Measurements from ENCODE around the gene NKX3-2. TPM values are rescaled to one million over a fixed set of nuclear protein-coding genes. Genes with fewer than 3 reads are reported as not detected.

The NKX3-2 gene
- total RNA-seq, 2 experiments from 2014 or later, result not detected

DNA sequence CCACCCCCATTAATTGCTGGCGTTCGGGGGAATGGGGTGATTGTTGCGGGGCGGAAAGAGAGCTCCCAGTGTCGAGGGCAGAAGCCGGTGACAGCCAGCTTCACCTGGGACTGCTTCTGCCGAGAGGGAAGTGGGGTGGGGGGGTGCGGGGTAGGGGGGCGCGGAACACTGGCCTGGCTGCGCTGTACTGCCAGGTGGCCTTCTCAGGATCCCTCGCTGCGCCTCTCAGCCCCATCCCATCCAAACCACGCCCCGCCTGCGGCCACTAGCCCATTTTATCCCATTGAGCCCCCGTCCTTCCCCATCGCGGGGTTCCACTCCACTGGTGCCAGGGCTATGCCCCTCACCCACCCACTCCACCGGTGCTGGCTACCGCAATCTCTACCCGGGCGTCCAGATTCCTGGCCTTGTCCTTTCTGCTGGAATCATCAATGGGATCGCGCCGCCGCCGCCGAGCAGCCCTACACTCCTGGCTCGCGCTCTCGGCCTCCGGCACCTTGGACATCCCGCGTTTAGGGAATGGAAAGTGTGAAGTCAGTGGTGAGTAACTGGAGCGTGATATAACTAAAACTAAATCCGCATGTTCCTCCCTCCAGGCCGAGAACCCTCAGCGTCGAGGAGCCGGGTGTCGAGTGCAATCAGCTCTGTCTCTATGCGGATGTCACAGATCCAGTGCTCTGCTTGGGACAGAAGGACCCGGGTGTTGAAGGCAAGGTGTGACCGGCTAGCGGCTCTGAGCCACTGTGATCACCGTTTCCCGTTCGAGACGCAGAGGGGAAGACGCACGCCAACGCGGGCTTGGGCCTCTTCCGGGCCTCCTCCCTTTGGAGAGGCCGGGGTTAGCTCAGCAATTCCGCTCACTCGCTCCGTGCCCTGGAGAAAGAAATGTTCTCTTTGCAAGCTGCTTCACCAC lies 20.5 kb downstream of the NKX3-2 start:
- Mint-ChIP-seq H3K27ac (peak overlapping the region; percentile 24), H3K27me3 (peaks cover 82% of the 10 kb centered on the region), H3K4me3 (no peak overlapping the region), H3K9me3 (peaks cover 7% of the 10 kb centered on the region), H3K4me1 (peaks cover 15% of the 10 kb centered on the region), H3K36me3 (peaks cover 1% of the 10 kb centered on the region)
- POLR2A ChIA-PET, result no interaction called here
- ATAC-seq (ENCODE audit: low read depth) (no peak), DNase-seq (no peak)

DNA sequence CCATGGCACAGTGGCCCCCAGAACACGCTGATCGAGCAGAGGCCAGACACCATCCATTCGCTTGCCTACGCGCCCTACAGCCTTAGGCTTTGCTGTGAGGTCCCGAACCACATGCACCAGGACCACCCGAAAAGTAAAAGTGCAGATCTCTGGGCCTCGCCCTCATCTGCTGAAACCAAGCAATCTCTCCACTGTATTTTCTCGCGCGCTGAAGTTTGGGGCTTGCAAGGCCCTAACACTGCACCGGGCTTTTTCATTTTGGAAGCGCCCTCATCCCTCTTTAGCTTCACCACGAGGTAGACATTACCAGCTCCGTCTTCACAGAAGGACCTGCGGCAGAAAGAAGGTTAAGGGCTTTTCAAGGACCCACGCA lies 21.2 kb downstream of the NKX3-2 start:
- peaks cover 5% of the 10 kb centered on the region for H3K9me3 Mint-ChIP-seq
- H3K36me3 Mint-ChIP-seq, result no peaks in the 10 kb centered on the region
- peak; percentile 38 for DNase-seq
- H3K27ac Mint-ChIP-seq, result no peak overlapping the region
- H3K4me3 Mint-ChIP-seq, result peak overlapping the region; percentile 45
- H3K27me3 Mint-ChIP-seq, result peaks cover 80% of the 10 kb centered on the region
- ATAC-seq (ENCODE audit: low read depth), result no peak
- POLR2A ChIA-PET, result no interaction called here
- H3K4me1 Mint-ChIP-seq, result peaks cover 8% of the 10 kb centered on the region

DNA sequence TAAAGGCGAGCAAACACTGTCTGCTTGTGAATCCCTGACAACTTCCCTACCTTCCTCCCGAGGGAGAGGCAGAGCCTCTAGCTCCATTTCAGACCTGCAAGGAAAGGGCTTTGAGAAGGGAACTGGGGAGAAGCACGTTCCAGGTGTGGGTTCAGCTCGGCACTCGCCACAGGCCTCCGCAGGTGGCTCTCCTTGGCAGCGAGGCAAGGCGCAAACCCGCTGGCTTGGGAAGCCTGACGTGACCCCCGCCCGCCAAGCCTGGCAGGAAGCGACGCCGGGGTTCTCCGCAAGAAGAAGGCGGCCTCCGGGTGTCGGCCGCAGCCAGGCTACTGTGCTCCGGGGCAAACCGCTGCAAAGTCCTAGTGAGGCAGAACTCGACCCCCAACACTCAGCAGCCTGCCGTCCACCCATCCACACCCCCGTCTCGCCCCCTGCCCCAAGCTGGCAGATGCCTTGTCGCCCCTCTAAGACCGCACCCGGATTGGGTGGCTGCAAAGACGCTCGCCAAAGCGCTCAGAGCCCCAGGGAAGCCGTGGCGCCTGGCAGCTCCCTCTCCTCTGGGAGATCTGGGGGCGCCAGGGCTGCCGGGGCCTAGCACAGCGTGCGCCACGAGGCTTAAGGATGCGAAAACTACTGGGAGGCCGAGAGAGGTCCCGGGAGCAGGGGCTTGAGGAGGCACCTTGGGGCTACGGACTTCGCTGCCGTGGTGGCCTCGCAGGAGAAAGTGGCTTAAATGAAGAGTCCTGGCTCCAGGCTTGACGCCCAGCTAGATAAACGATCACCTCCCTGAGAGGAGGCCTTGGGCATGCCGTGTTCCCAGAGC lies 21.8 kb downstream of the NKX3-2 start:
- Mint-ChIP-seq H3K9me3 (peaks cover 5% of the 10 kb centered on the region), H3K27ac (no peak overlapping the region), H3K27me3 (peaks cover 81% of the 10 kb centered on the region), H3K36me3 (no peaks in the 10 kb centered on the region), H3K4me1 (peaks cover 7% of the 10 kb centered on the region), H3K4me3 (peak overlapping the region; percentile 45)
- peak; percentile 56 for DNase-seq
- POLR2A ChIA-PET, result interaction anchor here (0.8 to 1.0 kb wide), 2 partner anchors 15 to 21 kb away, joined by 3 read pairs; no protein-coding TSS in a partner anchor
- ATAC-seq (ENCODE audit: low read depth), result no peak

DNA sequence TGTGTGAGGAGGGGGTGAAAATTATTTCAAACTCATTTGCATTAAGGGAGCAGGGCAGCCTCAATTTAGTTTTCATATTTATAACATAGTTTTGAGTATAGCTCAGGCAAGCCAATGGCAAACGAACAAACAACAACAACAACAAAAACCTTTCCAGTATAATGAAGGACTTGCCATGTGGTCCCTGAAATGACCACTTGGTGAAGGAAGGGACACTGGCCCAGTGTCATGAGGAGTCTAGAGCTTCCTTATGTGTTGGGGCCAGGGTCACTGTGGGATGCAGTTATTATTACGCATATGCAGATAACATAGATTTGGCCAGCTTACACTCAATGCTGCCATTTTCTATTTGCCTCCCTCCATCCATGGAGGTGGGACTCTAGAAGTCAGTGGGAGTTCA lies 23.3 kb downstream of the NKX3-2 start:
- peaks cover 4% of the 10 kb centered on the region for H3K4me1 Mint-ChIP-seq
- no peaks in the 10 kb centered on the region for H3K36me3 Mint-ChIP-seq
- H3K27ac Mint-ChIP-seq, result no peak overlapping the region
- no peak overlapping the region for H3K4me3 Mint-ChIP-seq
- no peak for DNase-seq
- POLR2A ChIA-PET, result interaction anchor here (1.0 kb wide), 1 partner anchor 22 kb away, joined by 3 read pairs; no protein-coding TSS in a partner anchor
- peaks cover 74% of the 10 kb centered on the region for H3K27me3 Mint-ChIP-seq
- peaks cover 5% of the 10 kb centered on the region for H3K9me3 Mint-ChIP-seq
- ATAC-seq (ENCODE audit: low read depth), result no peak

DNA sequence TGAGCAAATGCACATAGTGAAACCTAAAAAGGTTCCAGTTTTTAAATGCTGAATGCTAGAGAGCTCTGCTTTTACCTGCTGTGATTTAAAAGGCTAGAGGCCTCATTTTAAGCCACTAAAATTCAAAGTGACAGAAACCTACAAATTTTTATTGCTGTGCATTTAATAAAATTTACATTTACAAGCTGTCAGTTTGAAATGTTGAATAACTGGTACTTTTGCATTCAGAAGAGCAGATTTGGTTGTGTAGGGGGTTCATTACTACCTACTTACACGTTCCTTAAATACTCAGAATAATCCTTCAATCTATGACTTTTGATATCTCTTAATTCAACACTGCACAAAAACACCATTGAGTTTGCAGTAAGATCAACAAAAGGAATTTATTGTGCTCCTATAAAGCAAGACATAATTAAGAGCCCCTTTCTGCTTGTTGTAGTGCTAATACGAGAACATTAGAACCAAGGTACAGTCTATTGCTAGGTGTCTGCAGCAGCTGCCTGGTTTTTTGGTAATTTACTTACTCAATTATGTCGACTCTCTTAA lies 27.9 kb downstream of the NKX3-2 start:
- H3K36me3 Mint-ChIP-seq, result peaks cover 2% of the 10 kb centered on the region
- ATAC-seq (ENCODE audit: low read depth) (no peak), DNase-seq (no peak)
- no peak overlapping the region for H3K4me3 Mint-ChIP-seq
- H3K9me3 Mint-ChIP-seq, result no peaks in the 10 kb centered on the region
- H3K4me1 Mint-ChIP-seq, result no peaks in the 10 kb centered on the region
- POLR2A ChIA-PET, result no interaction called here
- no peak overlapping the region for H3K27ac Mint-ChIP-seq
- H3K27me3 Mint-ChIP-seq, result peaks cover 55% of the 10 kb centered on the region

DNA sequence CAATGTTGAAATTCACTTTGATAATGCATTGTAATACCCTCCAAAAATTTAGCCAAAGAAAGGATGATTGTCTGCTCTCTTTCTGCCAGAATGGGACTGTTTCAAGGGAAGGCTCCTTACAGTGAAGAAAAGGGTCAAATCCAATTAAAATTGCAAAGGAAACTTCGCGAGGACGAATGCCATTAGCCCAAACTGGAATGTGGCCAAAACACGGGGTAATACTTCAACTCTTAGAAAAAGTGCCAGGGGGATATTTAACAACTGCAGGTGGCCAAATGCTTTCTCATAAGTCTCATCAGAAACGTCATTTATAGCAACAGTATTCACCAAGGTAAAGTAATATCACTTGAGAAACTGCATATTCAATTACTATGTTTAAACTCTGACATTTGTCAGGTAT lies 29.0 kb downstream of the NKX3-2 start:
- ATAC-seq (ENCODE audit: low read depth), result no peak
- peaks cover 53% of the 10 kb centered on the region for H3K27me3 Mint-ChIP-seq
- no peaks in the 10 kb centered on the region for H3K4me1 Mint-ChIP-seq
- H3K4me3 Mint-ChIP-seq, result no peak overlapping the region
- POLR2A ChIA-PET, result no interaction called here
- no peak overlapping the region for H3K27ac Mint-ChIP-seq
- no peak for DNase-seq
- peaks cover 2% of the 10 kb centered on the region for H3K36me3 Mint-ChIP-seq
- no peaks in the 10 kb centered on the region for H3K9me3 Mint-ChIP-seq

DNA sequence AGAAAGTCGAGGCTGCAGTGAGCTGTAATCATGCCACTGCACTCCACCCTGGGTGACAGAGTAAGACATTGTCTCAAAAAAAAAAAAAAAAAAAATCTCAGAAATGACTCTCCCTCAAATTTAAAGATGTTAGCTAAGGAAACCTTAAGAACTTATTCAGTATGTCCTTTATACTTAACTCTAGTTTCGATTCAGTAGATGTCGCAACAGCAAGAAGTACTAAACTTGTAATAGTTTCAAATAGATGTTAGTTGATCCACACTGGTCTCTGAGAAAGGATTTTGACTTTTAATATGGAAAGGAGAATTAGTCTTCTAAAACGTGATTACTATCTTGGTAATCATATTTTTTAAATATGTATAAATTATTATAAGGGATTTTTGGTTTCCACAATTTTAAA lies 29.6 kb downstream of the NKX3-2 start:
- peaks cover 50% of the 10 kb centered on the region for H3K27me3 Mint-ChIP-seq
- H3K4me1 Mint-ChIP-seq, result no peaks in the 10 kb centered on the region
- no peak overlapping the region for H3K27ac Mint-ChIP-seq
- ATAC-seq (ENCODE audit: low read depth), result no peak
- no peak for DNase-seq
- H3K36me3 Mint-ChIP-seq, result peaks cover 2% of the 10 kb centered on the region
- no peak overlapping the region for H3K4me3 Mint-ChIP-seq
- no peaks in the 10 kb centered on the region for H3K9me3 Mint-ChIP-seq
- POLR2A ChIA-PET, result no interaction called here

DNA sequence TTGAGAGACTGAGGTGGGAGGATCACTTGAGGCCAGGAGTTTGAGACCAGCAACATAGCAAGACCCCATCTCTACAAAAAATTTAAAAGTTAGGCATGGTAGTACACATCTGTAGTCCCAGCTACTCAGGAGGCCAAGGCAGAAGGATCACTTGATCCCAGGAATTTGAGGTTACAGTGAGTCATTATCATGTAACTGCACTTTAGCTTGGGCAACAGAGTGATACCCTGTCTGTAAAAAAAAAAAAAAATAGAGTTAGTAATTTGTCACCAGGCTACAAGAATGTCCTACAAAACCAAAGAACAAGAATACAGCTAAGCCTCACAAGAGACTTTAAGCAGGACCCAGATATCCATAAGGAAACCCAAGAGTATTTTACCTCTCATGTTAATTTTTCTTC lies 33.2 kb downstream of the NKX3-2 start:
- ATAC-seq (ENCODE audit: low read depth), result no peak
- POLR2A ChIA-PET, result no interaction called here
- no peak overlapping the region for H3K4me3 Mint-ChIP-seq

DNA sequence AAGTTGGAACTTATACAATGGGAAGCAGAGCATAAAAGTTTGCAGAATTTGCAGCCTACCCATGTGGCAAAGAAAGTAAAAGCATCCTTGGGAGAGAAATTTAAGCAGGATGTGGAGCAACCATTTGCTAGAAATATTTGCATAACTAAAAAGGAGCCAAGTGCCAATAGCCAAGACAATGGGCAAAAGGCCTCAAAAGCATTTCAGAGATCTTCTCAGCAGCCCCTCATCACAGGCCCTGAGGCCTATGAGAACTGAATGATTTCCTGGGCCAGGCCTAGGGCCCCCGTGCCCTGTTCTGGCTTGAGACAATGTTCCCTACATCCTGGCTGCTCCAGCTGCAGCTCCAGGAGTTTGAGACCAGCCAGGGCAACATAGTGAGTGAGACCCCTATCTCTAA lies 34.9 kb downstream of the NKX3-2 start:
- ATAC-seq (ENCODE audit: low read depth) (no peak), DNase-seq (no peak)
- POLR2A ChIA-PET, result no interaction called here
- H3K27me3 Mint-ChIP-seq, result peaks cover 30% of the 10 kb centered on the region
- H3K27ac Mint-ChIP-seq, result no peak overlapping the region
- H3K4me3 Mint-ChIP-seq, result no peak overlapping the region
- H3K9me3 Mint-ChIP-seq, result no peaks in the 10 kb centered on the region
- H3K4me1 Mint-ChIP-seq, result no peaks in the 10 kb centered on the region
- H3K36me3 Mint-ChIP-seq, result peaks cover 2% of the 10 kb centered on the region

More for the DNA sequence above, 33.2 kb downstream of the NKX3-2 start:
- no peaks in the 10 kb centered on the region for H3K9me3 Mint-ChIP-seq
- no peak for DNase-seq
- H3K4me1 Mint-ChIP-seq, result no peaks in the 10 kb centered on the region
- peaks cover 36% of the 10 kb centered on the region for H3K27me3 Mint-ChIP-seq
- H3K36me3 Mint-ChIP-seq, result peaks cover 2% of the 10 kb centered on the region
- no peak overlapping the region for H3K27ac Mint-ChIP-seq

DNA sequence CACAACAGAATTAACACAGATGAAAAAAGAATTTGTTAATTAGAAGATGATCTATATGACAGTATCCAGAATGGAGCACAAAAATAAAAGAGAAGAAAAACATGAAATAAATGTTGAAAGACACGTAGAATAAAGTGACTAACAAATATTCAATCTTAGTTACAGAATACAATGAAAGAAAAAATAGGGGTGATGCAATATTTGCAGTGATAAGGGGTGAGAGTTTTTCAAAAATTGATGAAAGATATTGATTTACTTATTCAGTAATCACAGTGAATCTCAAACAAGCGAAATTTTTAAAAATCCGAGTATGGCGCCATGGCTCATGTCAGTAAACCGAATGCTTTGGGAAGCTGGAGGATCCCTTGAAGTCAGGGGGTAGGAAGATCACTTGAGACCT lies 39.9 kb downstream of the NKX3-2 start:
- no peaks in the 10 kb centered on the region for H3K36me3 Mint-ChIP-seq
- POLR2A ChIA-PET, result no interaction called here
- no peaks in the 10 kb centered on the region for H3K4me1 Mint-ChIP-seq
- no peak overlapping the region for H3K4me3 Mint-ChIP-seq
- no peak overlapping the region for H3K27ac Mint-ChIP-seq
- H3K27me3 Mint-ChIP-seq, result peaks cover 33% of the 10 kb centered on the region
- ATAC-seq (ENCODE audit: low read depth) (no peak), DNase-seq (no peak)
- no peaks in the 10 kb centered on the region for H3K9me3 Mint-ChIP-seq

DNA sequence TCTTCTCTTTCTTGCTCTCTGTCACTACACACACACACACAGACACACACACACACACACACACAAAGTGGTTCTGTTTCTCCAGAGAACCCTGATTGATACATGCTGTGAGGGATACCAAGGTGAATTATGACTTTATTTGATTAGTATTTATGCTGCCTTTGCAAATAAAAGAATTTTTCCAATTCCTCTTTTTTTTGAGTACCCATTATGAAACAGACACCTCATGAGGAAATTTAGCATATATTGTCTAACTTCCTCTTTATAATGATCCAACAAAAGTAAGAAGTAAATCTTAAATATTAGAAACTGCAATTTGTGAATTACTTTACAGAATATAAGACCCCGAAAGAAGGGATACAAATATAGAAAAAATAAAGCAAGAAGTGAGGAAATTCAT lies 45.8 kb downstream of the NKX3-2 start:
- Mint-ChIP-seq H3K4me1 (no peaks in the 10 kb centered on the region), H3K9me3 (no peaks in the 10 kb centered on the region), H3K36me3 (no peaks in the 10 kb centered on the region), H3K27ac (no peak overlapping the region), H3K4me3 (no peak overlapping the region), H3K27me3 (peaks cover 46% of the 10 kb centered on the region)
- DNase-seq, result no peak
- POLR2A ChIA-PET, result no interaction called here
- ATAC-seq (ENCODE audit: low read depth), result no peak

DNA sequence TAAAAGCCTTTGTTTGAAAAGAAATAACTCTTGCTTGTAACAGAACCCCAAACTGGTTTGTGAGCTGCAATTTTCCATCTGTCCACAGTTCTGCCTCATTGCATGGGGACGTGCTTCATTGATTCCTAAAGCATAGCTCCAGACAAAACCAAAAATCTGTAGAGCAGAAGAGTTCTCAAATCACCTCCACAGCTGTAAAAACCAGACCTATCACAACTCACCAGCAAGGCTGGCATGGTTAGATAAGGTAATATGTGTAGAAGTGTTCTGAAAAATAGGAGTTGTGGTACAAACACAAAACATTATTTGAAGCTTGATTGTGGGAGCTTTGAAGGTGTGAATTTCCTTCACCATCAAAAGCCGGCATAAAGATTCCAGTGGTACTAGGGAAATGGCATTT lies 47.7 kb downstream of the NKX3-2 start:
- Mint-ChIP-seq H3K9me3 (no peaks in the 10 kb centered on the region), H3K36me3 (no peaks in the 10 kb centered on the region), H3K4me3 (no peak overlapping the region), H3K27me3 (peaks cover 38% of the 10 kb centered on the region), H3K4me1 (no peaks in the 10 kb centered on the region), H3K27ac (no peak overlapping the region)
- no peak for DNase-seq
- no peak for ATAC-seq (ENCODE audit: low read depth)
- POLR2A ChIA-PET, result no interaction called here

DNA sequence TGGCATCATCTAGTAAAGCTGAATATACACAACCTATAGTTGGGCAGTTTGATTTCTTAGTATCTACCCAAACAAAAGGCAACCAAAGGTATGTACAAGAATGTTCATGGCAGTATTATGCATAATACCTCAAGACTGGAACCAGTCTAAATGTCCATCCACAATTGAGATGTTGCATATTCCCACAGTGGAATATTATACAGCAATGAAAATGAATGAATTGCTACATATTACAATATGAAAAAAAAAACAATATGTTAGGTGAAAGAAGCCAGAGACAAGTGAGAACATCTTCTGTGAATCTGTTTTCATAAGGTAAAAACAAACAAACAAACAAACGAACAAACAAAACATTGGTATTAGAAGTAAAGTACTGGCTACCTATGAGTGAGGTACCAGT lies 48.6 kb downstream of the NKX3-2 start:
- no peaks in the 10 kb centered on the region for H3K36me3 Mint-ChIP-seq
- DNase-seq (no peak), ATAC-seq (ENCODE audit: low read depth) (no peak)
- no peak overlapping the region for H3K4me3 Mint-ChIP-seq
- H3K27me3 Mint-ChIP-seq, result peaks cover 35% of the 10 kb centered on the region
- no peak overlapping the region for H3K27ac Mint-ChIP-seq
- POLR2A ChIA-PET, result no interaction called here
- no peaks in the 10 kb centered on the region for H3K4me1 Mint-ChIP-seq
- H3K9me3 Mint-ChIP-seq, result no peaks in the 10 kb centered on the region
